Astrocyte (in vitro differentiated cells and primary cell): ENCODE results near the gene CCDC8. TPM values are rescaled to one million over a fixed set of nuclear protein-coding genes. Genes with fewer than 3 reads are reported as not detected.

ENCODE experiments used
- DNase-seq: peaks from one replicate; pipeline ENCODE4 v3.0.0-alpha.2; 2010; ENCODE audit warnings: low read depth
- FAIRE-seq: peaks from 2 replicates; lab custom pipeline; 2011; peaks lifted over from hg19 to GRCh38; lab: Jason Lieb, UNC
- H2AFZ ChIP-seq: 2 replicates; pipeline ENCODE4 v1.6.0; 2012; ENCODE audit warnings: low read depth, low read length, inconsistent platforms
- H3K27ac ChIP-seq: 2 replicates; pipeline ENCODE4 v1.5.1; 2011; ENCODE audit warnings: low read depth, low read length, inconsistent platforms
- H3K27me3 ChIP-seq: 2 replicates; pipeline ENCODE4 v1.6.0; 2011; ENCODE audit warnings: low read length, inconsistent platforms; ENCODE audit not compliant: insufficient read depth
- H3K36me3 ChIP-seq: 2 replicates; pipeline ENCODE4 v1.5.1; 2011; ENCODE audit warnings: low read length, inconsistent platforms; ENCODE audit not compliant: insufficient read depth
- H3K4me1 ChIP-seq: 2 replicates; pipeline ENCODE4 v1.5.1; 2011; ENCODE audit warnings: low read length, inconsistent platforms; ENCODE audit not compliant: insufficient read depth
- H3K4me2 ChIP-seq: 2 replicates; pipeline ENCODE4 v1.6.0; 2012; ENCODE audit warnings: low read length, inconsistent platforms
- H3K4me3 ChIP-seq: 2 replicates; pipeline ENCODE4 v1.5.1; 2011; ENCODE audit warnings: low read depth, mild to moderate bottlenecking, low read length, inconsistent platforms; ENCODE audit not compliant: insufficient read depth
- H3K79me2 ChIP-seq: 2 replicates; pipeline ENCODE4 v1.6.0; 2012; ENCODE audit warnings: mild to moderate bottlenecking, low read length, inconsistent platforms; ENCODE audit not compliant: insufficient read depth
- H3K9ac ChIP-seq: 2 replicates; pipeline ENCODE4 v1.6.0; 2012; ENCODE audit warnings: mild to moderate bottlenecking, low read length, inconsistent platforms
- H3K9me3 ChIP-seq: 2 replicates; pipeline ENCODE4 v1.5.1; 2012; ENCODE audit warnings: low read depth, mild to moderate bottlenecking, low read length, inconsistent platforms; ENCODE audit not compliant: insufficient read depth
- H4K20me1 ChIP-seq: 2 replicates; pipeline ENCODE4 v1.6.0; 2012; ENCODE audit warnings: low read length, inconsistent platforms; ENCODE audit not compliant: insufficient read depth
- H3K27ac Mint-ChIP-seq: one replicate; pipeline ENCODE4 v1.8.0; 2021; ENCODE audit warnings: mild to moderate bottlenecking, mixed read lengths; ENCODE audit not compliant: unreplicated experiment
- H3K27me3 Mint-ChIP-seq: one replicate; pipeline ENCODE4 v1.8.0; 2021; ENCODE audit warnings: low read depth, mixed read lengths; ENCODE audit not compliant: unreplicated experiment
- H3K36me3 Mint-ChIP-seq: one replicate; pipeline ENCODE4 v1.8.0; 2021; ENCODE audit warnings: low read depth, mixed read lengths; ENCODE audit not compliant: unreplicated experiment
- H3K4me1 Mint-ChIP-seq: one replicate; pipeline ENCODE4 v1.8.0; 2021; ENCODE audit warnings: low read depth, mixed read lengths; ENCODE audit not compliant: unreplicated experiment
- H3K4me3 Mint-ChIP-seq: one replicate; pipeline ENCODE4 v1.8.0; 2021; ENCODE audit warnings: mild to moderate bottlenecking, moderate library complexity, mixed read lengths; ENCODE audit not compliant: unreplicated experiment
- H3K9me3 Mint-ChIP-seq: one replicate; pipeline ENCODE4 v1.8.0; 2021; ENCODE audit warnings: mild to moderate bottlenecking, mixed read lengths; ENCODE audit not compliant: unreplicated experiment
- CTCF ChIP-seq: IDR thresholded peaks from 2 replicates; pipeline ENCODE4 v1.5.1; 2011; ENCODE audit warnings: low read depth, mild to moderate bottlenecking, inconsistent platforms, low read length, moderate library complexity; ENCODE audit not compliant: insufficient read depth
- EZH2 ChIP-seq: IDR thresholded peaks from 2 replicates; pipeline ENCODE4 v1.6.1; 2012; ENCODE audit warnings: mild to moderate bottlenecking, low read length, inconsistent platforms; ENCODE audit not compliant: insufficient read depth
- total RNA-seq: library from RNA; stranded (reverse); gene quantifications from 2 replicates; pipeline ENCODE4 v1.2.1, GENCODE V29; 2021

The CCDC8 gene
- total RNA-seq, 1 donor from 2014 or later, result 35.5 TPM

DNA sequence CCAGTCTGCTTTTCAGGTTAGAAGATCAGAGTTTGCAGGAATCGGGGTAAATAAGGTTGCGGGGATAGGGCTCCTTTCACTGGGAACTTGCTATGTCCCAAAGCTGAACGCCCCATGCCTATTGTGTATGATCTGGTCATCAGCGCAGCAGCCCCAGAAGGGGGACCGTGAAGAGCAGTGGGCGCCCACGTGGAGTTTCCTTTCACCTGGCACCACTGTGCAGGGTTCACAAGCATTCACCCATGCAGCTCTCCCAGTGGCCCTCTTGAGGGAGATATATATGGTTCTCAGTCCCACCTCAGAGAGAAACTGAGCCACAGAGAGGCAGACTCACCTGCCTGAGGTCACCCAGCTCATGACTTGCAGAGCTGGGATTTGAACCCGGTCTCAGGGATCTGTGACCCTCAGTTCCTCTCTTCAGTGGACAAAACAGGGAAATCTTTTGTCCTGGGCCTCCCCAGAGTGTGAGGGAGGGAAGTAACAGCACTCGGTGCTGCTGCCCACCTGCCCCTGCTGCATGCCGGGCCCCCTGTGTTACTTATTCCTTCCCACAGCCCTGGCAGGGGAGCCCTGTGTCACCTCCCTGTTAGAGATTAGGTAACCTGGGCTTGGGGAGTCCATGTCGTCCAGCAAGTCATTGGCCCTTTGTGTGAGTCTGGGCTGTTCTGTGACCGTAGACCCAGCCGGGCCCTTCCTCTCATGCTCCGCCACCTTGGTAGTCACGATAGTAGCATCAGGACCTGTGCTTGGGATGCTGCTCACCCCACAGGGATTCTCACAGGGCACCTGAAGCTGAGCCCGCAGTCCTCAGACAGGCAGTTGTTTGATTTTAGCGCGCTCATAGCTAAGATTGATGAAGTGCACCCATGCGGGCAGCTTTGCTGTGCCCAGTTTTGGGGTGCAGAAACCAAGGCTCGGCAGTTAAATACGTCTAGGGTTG, 38.6 kb downstream of the CCDC8 start:
- no peaks in the 10 kb centered on the region for H3K27me3 ChIP-seq
- peaks cover 42% of the 10 kb centered on the region for H3K4me1 ChIP-seq
- Mint-ChIP-seq H3K9me3 (no peaks in the 10 kb centered on the region), H3K27ac (peak overlapping the region; percentile 34), H3K4me3 (no peak overlapping the region), H3K27me3 (no peaks in the 10 kb centered on the region), H3K36me3 (peaks cover 27% of the 10 kb centered on the region), H3K4me1 (peaks cover 39% of the 10 kb centered on the region)
- TF ChIP-seq CTCF (no peak), EZH2 (no peak)
- no peak overlapping the region for H2AFZ ChIP-seq
- H3K79me2 ChIP-seq, result peaks cover 48% of the 10 kb centered on the region
- H3K9ac ChIP-seq, result peak overlapping the region; percentile 61
- H3K36me3 ChIP-seq, result peaks cover 20% of the 10 kb centered on the region
- no peak overlapping the region for H3K4me3 ChIP-seq
- peak overlapping the region; percentile 92 for H3K27ac ChIP-seq
- no peaks in the 10 kb centered on the region for H3K9me3 ChIP-seq
- H4K20me1 ChIP-seq, result peaks cover 27% of the 10 kb centered on the region
- no peak overlapping the region for H3K4me2 ChIP-seq
- DNase-seq (no peak), FAIRE-seq (no peak)

GRCh38 chr19:46373491-46374359, 39.6 kb downstream of the CCDC8 start:
- H3K27me3 Mint-ChIP-seq, result no peaks in the 10 kb centered on the region
- H3K9me3 Mint-ChIP-seq, result no peaks in the 10 kb centered on the region
- Histone ChIP-seq H3K4me1 (peaks cover 42% of the 10 kb centered on the region), H3K4me3 (peak overlapping the region; percentile 29), H3K36me3 (peaks cover 15% of the 10 kb centered on the region), H3K79me2 (peaks cover 48% of the 10 kb centered on the region), H3K4me2 (peak overlapping the region; percentile 84), H3K9me3 (no peaks in the 10 kb centered on the region), H3K27ac (peak overlapping the region; percentile 92), H3K9ac (peak overlapping the region; percentile 78), H2AFZ (no peak overlapping the region), H3K27me3 (no peaks in the 10 kb centered on the region), H4K20me1 (peaks cover 27% of the 10 kb centered on the region)
- DNase-seq (peak; percentile 55), FAIRE-seq (no peak)
- TF ChIP-seq EZH2, result no peak
- TF ChIP-seq CTCF, result no peak
- peaks cover 25% of the 10 kb centered on the region for H3K36me3 Mint-ChIP-seq
- peaks cover 39% of the 10 kb centered on the region for H3K4me1 Mint-ChIP-seq
- peak overlapping the region; percentile 72 for H3K27ac Mint-ChIP-seq
- H3K4me3 Mint-ChIP-seq, result peak overlapping the region; percentile 20
